HEK293 (cell line): ENCODE results near the gene ADRB2.

ENCODE experiments used
- CTCF ChIA-PET: fragments of 350-600 bp; formaldehyde crosslinking; extraction: SDS; loops from one replicate; lab custom pipeline; 2021; ENCODE audit warnings: antibody characterized with exemption; lab: Yijun Ruan, JAX
- POLR2A ChIA-PET: fragments of 300-600 bp; formaldehyde crosslinking; extraction: SDS; loops from one replicate; lab custom pipeline; 2020; ENCODE audit warnings: antibody characterized with exemption, inconsistent platforms; lab: Yijun Ruan, JAX
- H3K27ac ChIP-seq: fragments of 200-500 bp; sonication (Bioruptor generic); 2 replicates; pipeline ENCODE4 v1.5.1; 2014; ENCODE audit warnings: low read depth, low read length, control low read depth, inconsistent platforms; ENCODE audit errors: extremely low read depth
- H3K36me3 ChIP-seq, 2 experiments: fragments of 200-500 bp in 1 of 2; sonication (Bioruptor generic) in 1 of 2; 1 replicate in 1 of 2; 2 replicates in 1 of 2; pipeline ENCODE4 v1.5.1; 2014 to 2017; ENCODE audit warnings: inconsistent platforms in 2 of 2, low read length in 2 of 2; ENCODE audit not compliant: control insufficient read depth in 2 of 2, insufficient read depth in 1 of 2
- H3K4me1 ChIP-seq: fragments of 200-500 bp; sonication (Bioruptor generic); 2 replicates; pipeline ENCODE4 v1.5.1; 2014; ENCODE audit warnings: mild to moderate bottlenecking, low read length, inconsistent platforms; ENCODE audit not compliant: control insufficient read depth, insufficient read depth
- H3K4me3 ChIP-seq: 2 replicates; pipeline ENCODE4 v1.5.1; 2011; ENCODE audit warnings: low read depth, mild to moderate bottlenecking, control low read depth, low read length, moderate library complexity
- H3K9me3 ChIP-seq: fragments of 200-500 bp; sonication (Bioruptor generic); 2 replicates; pipeline ENCODE4 v1.5.1; 2014; ENCODE audit warnings: low read depth, low read length, inconsistent platforms; ENCODE audit not compliant: control insufficient read depth, insufficient read depth
- KLF10 ChIP-seq: fragments of 450-650 bp; IDR thresholded peaks from 2 replicates; pipeline ENCODE4 v1.5.1; 2018; ENCODE audit warnings: missing biosample characterization, mild to moderate bottlenecking, missing genetic modification characterization
- KLF7 ChIP-seq: fragments of 450-650 bp; formaldehyde crosslinking; IDR thresholded peaks from 2 replicates; pipeline ENCODE4 v1.5.1; 2016; ENCODE audit warnings: missing biosample characterization, missing genetic modification characterization, borderline replicate concordance
- KLF8 ChIP-seq: fragments of 450-650 bp; formaldehyde crosslinking; IDR thresholded peaks from 2 replicates; pipeline ENCODE4 v1.5.1; 2016; ENCODE audit warnings: missing biosample characterization, missing genetic modification characterization
- MZF1 ChIP-seq: fragments of 450-650 bp; formaldehyde crosslinking; IDR thresholded peaks from 2 replicates; pipeline ENCODE4 v1.5.1; 2017; ENCODE audit warnings: missing biosample characterization, missing genetic modification characterization, borderline replicate concordance
- SALL2 ChIP-seq: fragments of 450-650 bp; formaldehyde crosslinking; IDR thresholded peaks from 2 replicates; pipeline ENCODE4 v1.5.0; 2017; ENCODE audit warnings: missing biosample characterization, mild to moderate bottlenecking, missing genetic modification characterization, borderline replicate concordance
- SCRT2 ChIP-seq: fragments of 450-650 bp; formaldehyde crosslinking; IDR thresholded peaks from 2 replicates; pipeline ENCODE4 v1.5.1; 2016; ENCODE audit warnings: missing biosample characterization, missing genetic modification characterization
- ZEB2 ChIP-seq: fragments of 450-650 bp; formaldehyde crosslinking; IDR thresholded peaks from 2 replicates; pipeline ENCODE4 v1.5.1; 2016; ENCODE audit warnings: missing biosample characterization, missing genetic modification characterization
- ZNF114 ChIP-seq: fragments of 450-650 bp; formaldehyde crosslinking; IDR thresholded peaks from 2 replicates; pipeline ENCODE4 v1.5.0; 2017; ENCODE audit warnings: missing biosample characterization, missing genetic modification characterization
- ZNF184 ChIP-seq: fragments of 450-650 bp; IDR thresholded peaks from 2 replicates; pipeline ENCODE4 v1.5.1; 2018; ENCODE audit warnings: missing biosample characterization, mild to moderate bottlenecking, missing genetic modification characterization
- ZNF19 ChIP-seq: fragments of 450-650 bp; formaldehyde crosslinking; IDR thresholded peaks from 2 replicates; pipeline ENCODE4; 2016; ENCODE audit warnings: missing biosample characterization, missing genetic modification characterization, low read depth
- ZNF248 ChIP-seq: fragments of 450-650 bp; formaldehyde crosslinking; IDR thresholded peaks from 2 replicates; pipeline ENCODE4 v1.5.1; 2017; ENCODE audit warnings: missing biosample characterization, missing genetic modification characterization
- ZNF292 ChIP-seq: fragments of 450-650 bp; formaldehyde crosslinking; IDR thresholded peaks from 2 replicates; pipeline ENCODE4 v1.5.1; 2016; ENCODE audit warnings: low read depth, missing biosample characterization, missing genetic modification characterization, borderline replicate concordance
- ZNF302 ChIP-seq: fragments of 450-650 bp; formaldehyde crosslinking; IDR thresholded peaks from 2 replicates; pipeline ENCODE4 v1.5.1; 2016; ENCODE audit warnings: missing biosample characterization, missing genetic modification characterization, low read depth
- ZNF324 ChIP-seq: fragments of 450-650 bp; formaldehyde crosslinking; IDR thresholded peaks from 2 replicates; pipeline ENCODE4 v1.5.1; 2016; ENCODE audit warnings: missing biosample characterization, missing genetic modification characterization
- ZNF416 ChIP-seq: fragments of 450-650 bp; formaldehyde crosslinking; IDR thresholded peaks from 2 replicates; pipeline ENCODE4 v1.5.1; 2016; ENCODE audit warnings: missing biosample characterization, missing genetic modification characterization
- ZNF530 ChIP-seq: fragments of 450-650 bp; formaldehyde crosslinking; IDR thresholded peaks from 2 replicates; pipeline ENCODE4 v1.5.1; 2016; ENCODE audit warnings: low read depth, missing biosample characterization, missing genetic modification characterization
- ZNF544 ChIP-seq: fragments of 450-650 bp; formaldehyde crosslinking; IDR thresholded peaks from 2 replicates; pipeline ENCODE4 v1.5.0; 2017; ENCODE audit warnings: missing biosample characterization, missing genetic modification characterization
- ZNF600 ChIP-seq: fragments of 450-650 bp; formaldehyde crosslinking; IDR thresholded peaks from 2 replicates; pipeline ENCODE4 v1.5.1; 2016; ENCODE audit warnings: missing biosample characterization, missing genetic modification characterization
- ZNF701 ChIP-seq: fragments of 450-650 bp; formaldehyde crosslinking; IDR thresholded peaks from 2 replicates; pipeline ENCODE4 v1.5.1; 2016; ENCODE audit warnings: missing biosample characterization, missing genetic modification characterization
- ZNF747 ChIP-seq: fragments of 450-650 bp; formaldehyde crosslinking; IDR thresholded peaks from 2 replicates; pipeline ENCODE4 v1.5.1; 2016; ENCODE audit warnings: missing biosample characterization, missing genetic modification characterization
- ZNF768 ChIP-seq: fragments of 450-650 bp; formaldehyde crosslinking; IDR thresholded peaks from 2 replicates; pipeline ENCODE4 v1.5.1; 2018; ENCODE audit warnings: missing biosample characterization, mild to moderate bottlenecking, missing genetic modification characterization
- ZSCAN16 ChIP-seq: fragments of 450-650 bp; formaldehyde crosslinking; IDR thresholded peaks from 2 replicates; pipeline ENCODE4 v1.5.1; 2016; ENCODE audit warnings: missing biosample characterization, missing genetic modification characterization
- TF ChIP-seq, protein P1 (sequence below): fragments of 450-650 bp; formaldehyde crosslinking; conservative IDR thresholded peaks from 2 replicates; pipeline ENCODE4 v1.5.1; 2016; ENCODE audit warnings: low read depth, missing biosample characterization, missing genetic modification characterization
- TF ChIP-seq, protein P2 (sequence below): fragments of 450-650 bp; formaldehyde crosslinking; IDR thresholded peaks from 2 replicates; pipeline ENCODE4 v1.5.1; 2016; ENCODE audit warnings: missing biosample characterization, missing genetic modification characterization
- TF ChIP-seq, protein P3 (sequence below): fragments of 450-650 bp; formaldehyde crosslinking; IDR thresholded peaks from 2 replicates; pipeline ENCODE4 v1.5.1; 2016; ENCODE audit warnings: missing biosample characterization, missing genetic modification characterization

Gene ADRB2

DNA sequence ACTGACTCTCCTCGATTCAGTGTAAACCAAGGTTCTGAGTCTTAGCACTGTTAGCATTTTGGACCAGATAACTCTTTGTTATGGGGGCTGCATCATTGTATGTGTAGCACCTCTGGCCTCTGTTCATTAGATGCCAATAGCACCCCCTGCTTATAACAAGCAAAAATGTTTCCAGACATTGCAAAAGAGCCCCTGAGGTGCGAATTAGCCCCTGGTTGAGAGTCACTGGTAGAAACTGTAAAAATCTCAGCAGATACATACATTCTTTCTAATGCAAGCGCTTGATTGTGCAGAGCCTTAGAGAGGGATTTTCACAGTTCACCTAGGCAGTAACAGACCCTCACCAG lies 2.8 kb downstream of the ADRB2 start:
- H3K4me1 ChIP-seq = peaks cover 21% of the 10 kb centered on the region; the same call in 1 of the 2 replicates
- no peaks in the 10 kb centered on the region for H3K36me3 ChIP-seq
- H3K9me3 ChIP-seq = no peaks in the 10 kb centered on the region
- CTCF ChIA-PET = interaction anchor here (0.6 to 2.6 kb wide), 8 partner anchors 35 to 327 kb away, joined by 3 to 11 read pairs (median 3); no protein-coding TSS in a partner anchor
- TF ChIP-seq ZNF544 (tag by site-specific recombination) = no peak
- no peak for TF ChIP-seq ZNF248
- TF ChIP-seq ZNF530 = no peak
- no peak for TF ChIP-seq ZNF324 (tag by site-specific recombination)
- no peak for TF ChIP-seq ZNF416
- TF ChIP-seq ZNF747 = no peak
- no peak for TF ChIP-seq ZNF114
- no peak for TF ChIP-seq ZNF302
- no peak for TF ChIP-seq MZF1
- TF ChIP-seq, protein P1, sequence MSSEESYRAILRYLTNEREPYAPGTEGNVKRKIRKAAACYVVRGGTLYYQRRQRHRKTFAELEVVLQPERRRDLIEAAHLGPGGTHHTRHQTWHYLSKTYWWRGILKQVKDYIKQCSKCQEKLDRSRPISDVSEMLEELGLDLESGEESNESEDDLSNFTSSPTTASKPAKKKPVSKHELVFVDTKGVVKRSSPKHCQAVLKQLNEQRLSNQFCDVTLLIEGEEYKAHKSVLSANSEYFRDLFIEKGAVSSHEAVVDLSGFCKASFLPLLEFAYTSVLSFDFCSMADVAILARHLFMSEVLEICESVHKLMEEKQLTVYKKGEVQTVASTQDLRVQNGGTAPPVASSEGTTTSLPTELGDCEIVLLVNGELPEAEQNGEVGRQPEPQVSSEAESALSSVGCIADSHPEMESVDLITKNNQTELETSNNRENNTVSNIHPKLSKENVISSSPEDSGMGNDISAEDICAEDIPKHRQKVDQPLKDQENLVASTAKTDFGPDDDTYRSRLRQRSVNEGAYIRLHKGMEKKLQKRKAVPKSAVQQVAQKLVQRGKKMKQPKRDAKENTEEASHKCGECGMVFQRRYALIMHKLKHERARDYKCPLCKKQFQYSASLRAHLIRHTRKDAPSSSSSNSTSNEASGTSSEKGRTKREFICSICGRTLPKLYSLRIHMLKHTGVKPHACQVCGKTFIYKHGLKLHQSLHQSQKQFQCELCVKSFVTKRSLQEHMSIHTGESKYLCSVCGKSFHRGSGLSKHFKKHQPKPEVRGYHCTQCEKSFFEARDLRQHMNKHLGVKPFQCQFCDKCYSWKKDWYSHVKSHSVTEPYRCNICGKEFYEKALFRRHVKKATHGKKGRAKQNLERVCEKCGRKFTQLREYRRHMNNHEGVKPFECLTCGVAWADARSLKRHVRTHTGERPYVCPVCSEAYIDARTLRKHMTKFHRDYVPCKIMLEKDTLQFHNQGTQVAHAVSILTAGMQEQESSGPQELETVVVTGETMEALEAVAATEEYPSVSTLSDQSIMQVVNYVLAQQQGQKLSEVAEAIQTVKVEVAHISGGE (tag by site-specific recombination) = no peak
- no peak for TF ChIP-seq ZNF768
- no peak for TF ChIP-seq ZNF184 (tag by site-specific recombination)
- no peak for TF ChIP-seq SALL2 (tag by site-specific recombination)
- no peak for TF ChIP-seq KLF8
- TF ChIP-seq KLF7 (tag by site-specific recombination) = no peak
- no peak for TF ChIP-seq SCRT2 (tag by site-specific recombination)
- TF ChIP-seq ZNF701 (tag by site-specific recombination) = no peak
- TF ChIP-seq KLF10 (tag by site-specific recombination) = no peak
- TF ChIP-seq, protein P2, sequence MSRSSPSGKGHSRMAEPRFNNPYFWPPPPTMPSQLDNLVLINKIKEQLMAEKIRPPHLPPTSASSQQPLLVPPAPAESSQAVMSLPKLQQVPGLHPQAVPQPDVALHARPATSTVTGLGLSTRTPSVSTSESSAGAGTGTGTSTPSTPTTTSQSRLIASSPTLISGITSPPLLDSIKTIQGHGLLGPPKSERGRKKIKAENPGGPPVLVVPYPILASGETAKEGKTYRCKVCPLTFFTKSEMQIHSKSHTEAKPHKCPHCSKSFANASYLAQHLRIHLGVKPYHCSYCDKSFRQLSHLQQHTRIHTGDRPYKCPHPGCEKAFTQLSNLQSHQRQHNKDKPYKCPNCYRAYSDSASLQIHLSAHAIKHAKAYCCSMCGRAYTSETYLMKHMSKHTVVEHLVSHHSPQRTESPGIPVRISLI (tag by site-specific recombination) = no peak
- no peak for TF ChIP-seq ZNF600 (tag by site-specific recombination)
- no peak overlapping the region for H3K4me3 ChIP-seq
- POLR2A ChIA-PET = no interaction called here
- H3K27ac ChIP-seq = no peak overlapping the region

DNA sequence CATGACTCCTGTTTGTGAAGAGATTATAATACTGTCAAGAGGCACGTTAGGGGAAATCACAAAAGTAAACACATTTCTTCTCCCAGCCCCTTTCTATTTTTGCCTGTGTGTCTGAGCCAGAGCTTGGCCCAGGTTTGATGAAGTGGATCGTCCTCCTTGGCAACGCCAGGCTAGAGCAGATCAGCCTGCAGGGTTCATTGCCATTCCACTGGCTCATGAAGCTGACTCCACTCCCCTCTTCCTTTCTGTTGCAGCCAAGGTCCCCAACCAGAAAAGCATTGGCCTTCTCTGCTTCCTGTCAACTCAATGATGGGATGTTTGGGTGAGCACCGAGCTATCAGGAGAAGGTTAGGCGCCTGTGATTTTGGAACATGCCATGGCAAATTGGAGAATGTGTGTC lies 3.3 kb downstream of the ADRB2 start:
- Histone ChIP-seq H3K9me3 (no peaks in the 10 kb centered on the region), H3K4me1 (peaks cover 18% of the 10 kb centered on the region; the same call in 1 of the 2 replicates), H3K4me3 (no peak overlapping the region), H3K27ac (no peak overlapping the region), H3K36me3 (no peaks in the 10 kb centered on the region)
- CTCF ChIA-PET = interaction anchor here (0.7 to 2.6 kb wide), 6 partner anchors 9 to 127 kb away, joined by 3 to 11 read pairs (median 4); no protein-coding TSS in a partner anchor
- POLR2A ChIA-PET = no interaction called here
- TF ChIP-seq ZNF19 (tag by site-specific recombination) (no peak), ZEB2 (tag by site-specific recombination) (no peak), ZSCAN16 (no peak), ZNF292 (tag by site-specific recombination) (no peak)
- TF ChIP-seq, protein P3, sequence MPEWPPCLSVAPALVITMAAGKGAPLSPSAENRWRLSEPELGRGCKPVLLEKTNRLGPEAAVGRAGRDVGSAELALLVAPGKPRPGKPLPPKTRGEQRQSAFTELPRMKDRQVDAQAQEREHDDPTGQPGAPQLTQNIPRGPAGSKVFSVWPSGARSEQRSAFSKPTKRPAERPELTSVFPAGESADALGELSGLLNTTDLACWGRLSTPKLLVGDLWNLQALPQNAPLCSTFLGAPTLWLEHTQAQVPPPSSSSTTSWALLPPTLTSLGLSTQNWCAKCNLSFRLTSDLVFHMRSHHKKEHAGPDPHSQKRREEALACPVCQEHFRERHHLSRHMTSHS (tag by site-specific recombination) = no peak
